ENCODE results near the gene TEX28.
"Not testable (repeated sequence)": the region's sequence is repeated elsewhere in the genome, so short reads cannot be mapped to it uniquely, and the experiment has no call there.

Gene TEX28

GRCh38 chrX:154294791-154295574, at the start of gene TEX28:
Gene TEX28, minus strand, starts transcription at chrX:154295124. Its CDS starts 3,007 bp downstream, at chrX:154292117.
- DNase-seq (ENCODE audit: low read depth), result no peak

GRCh38 chrX:154343620-154344019, 48.7 kb upstream of the TEX28 start:
- not testable (repeated sequence) for DNase-seq (ENCODE audit: low read depth)

GRCh38 chrX:154343063-154343462, 48.1 kb upstream of the TEX28 start:
- not testable (repeated sequence) for DNase-seq (ENCODE audit: low read depth)

- DNase-seq (ENCODE audit: low read depth), result not testable (repeated sequence)
Measured at GRCh38 chrX:154341399-154342298, 46.7 kb upstream of the TEX28 start.

- no peak for DNase-seq (ENCODE audit: low read depth)
Measured at GRCh38 chrX:154334496-154334895, 39.6 kb upstream of the TEX28 start.

- DNase-seq (ENCODE audit: low read depth), result no peak
Measured at GRCh38 chrX:154333837-154334271, 38.9 kb upstream of the TEX28 start.

- no peak for DNase-seq (ENCODE audit: low read depth)
Measured at GRCh38 chrX:154333116-154333515, 38.2 kb upstream of the TEX28 start.

- DNase-seq (ENCODE audit: low read depth), result no peak
Measured at GRCh38 chrX:154332561-154332960, 37.6 kb upstream of the TEX28 start.

GRCh38 chrX:154329294-154329693, 34.4 kb upstream of the TEX28 start:
- no peak for DNase-seq (ENCODE audit: low read depth)

GRCh38 chrX:154328646-154329045, 33.7 kb upstream of the TEX28 start:
- no peak for DNase-seq (ENCODE audit: low read depth)

- DNase-seq (ENCODE audit: low read depth), result no peak
Measured at GRCh38 chrX:154327038-154327820, 32.3 kb upstream of the TEX28 start.

- DNase-seq (ENCODE audit: low read depth), result no peak
Measured at GRCh38 chrX:154325541-154325940, 30.6 kb upstream of the TEX28 start.

- no peak for DNase-seq (ENCODE audit: low read depth)
Measured at GRCh38 chrX:154323537-154323936, 28.6 kb upstream of the TEX28 start.

- DNase-seq (ENCODE audit: low read depth), result no peak
Measured at GRCh38 chrX:154322890-154323289, 28.0 kb upstream of the TEX28 start.

GRCh38 chrX:154321594-154321993, 26.7 kb upstream of the TEX28 start:
- no peak for DNase-seq (ENCODE audit: low read depth)

GRCh38 chrX:154321152-154321551, 26.2 kb upstream of the TEX28 start:
- no peak for DNase-seq (ENCODE audit: low read depth)

- DNase-seq (ENCODE audit: low read depth), result no peak
Measured at GRCh38 chrX:154320406-154320805, 25.5 kb upstream of the TEX28 start.

- no peak for DNase-seq (ENCODE audit: low read depth)
Measured at GRCh38 chrX:154317391-154317995, 22.6 kb upstream of the TEX28 start.

GRCh38 chrX:154315416-154315815, 20.5 kb upstream of the TEX28 start:
- no peak for DNase-seq (ENCODE audit: low read depth)

GRCh38 chrX:154313147-154313546, 18.2 kb upstream of the TEX28 start:
- DNase-seq (ENCODE audit: low read depth), result no peak

GRCh38 chrX:154312116-154312515, 17.2 kb upstream of the TEX28 start:
- no peak for DNase-seq (ENCODE audit: low read depth)
